Subcutaneous adipose tissue (tissue), 4 donors: Measurements from ENCODE around the gene APOBEC3A. TPM values are rescaled to one million over a fixed set of nuclear protein-coding genes. Genes with fewer than 3 reads are reported as not detected.

Experiments
- total RNA-seq, 4 donors: library from RNA; depleted of rRNA; stranded (reverse); fragments of >200 nt; gene quantifications; one replicate each; pipeline ENCODE4 v1.1.0, GENCODE V29; 2016
- TF ChIP-seq, protein P1 (sequence below): fragments of 450-650 bp; IDR thresholded peaks from one replicate; pipeline ENCODE4 v1.5.1; 2016; ENCODE audit warnings: low read depth, mild to moderate bottlenecking, control low read depth, antibody characterized with exemption, moderate library complexity

APOBEC3A gene
- total RNA-seq, 4 donors from 2014 or later, result 0.51 to 0.75 (median 0.65) TPM; not detected in 1

GRCh38 chr22:38937036-38937435 is 20.4 kb upstream of the APOBEC3A start:
- TF ChIP-seq, protein P1, sequence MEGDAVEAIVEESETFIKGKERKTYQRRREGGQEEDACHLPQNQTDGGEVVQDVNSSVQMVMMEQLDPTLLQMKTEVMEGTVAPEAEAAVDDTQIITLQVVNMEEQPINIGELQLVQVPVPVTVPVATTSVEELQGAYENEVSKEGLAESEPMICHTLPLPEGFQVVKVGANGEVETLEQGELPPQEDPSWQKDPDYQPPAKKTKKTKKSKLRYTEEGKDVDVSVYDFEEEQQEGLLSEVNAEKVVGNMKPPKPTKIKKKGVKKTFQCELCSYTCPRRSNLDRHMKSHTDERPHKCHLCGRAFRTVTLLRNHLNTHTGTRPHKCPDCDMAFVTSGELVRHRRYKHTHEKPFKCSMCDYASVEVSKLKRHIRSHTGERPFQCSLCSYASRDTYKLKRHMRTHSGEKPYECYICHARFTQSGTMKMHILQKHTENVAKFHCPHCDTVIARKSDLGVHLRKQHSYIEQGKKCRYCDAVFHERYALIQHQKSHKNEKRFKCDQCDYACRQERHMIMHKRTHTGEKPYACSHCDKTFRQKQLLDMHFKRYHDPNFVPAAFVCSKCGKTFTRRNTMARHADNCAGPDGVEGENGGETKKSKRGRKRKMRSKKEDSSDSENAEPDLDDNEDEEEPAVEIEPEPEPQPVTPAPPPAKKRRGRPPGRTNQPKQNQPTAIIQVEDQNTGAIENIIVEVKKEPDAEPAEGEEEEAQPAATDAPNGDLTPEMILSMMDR, result no peak

DNA sequence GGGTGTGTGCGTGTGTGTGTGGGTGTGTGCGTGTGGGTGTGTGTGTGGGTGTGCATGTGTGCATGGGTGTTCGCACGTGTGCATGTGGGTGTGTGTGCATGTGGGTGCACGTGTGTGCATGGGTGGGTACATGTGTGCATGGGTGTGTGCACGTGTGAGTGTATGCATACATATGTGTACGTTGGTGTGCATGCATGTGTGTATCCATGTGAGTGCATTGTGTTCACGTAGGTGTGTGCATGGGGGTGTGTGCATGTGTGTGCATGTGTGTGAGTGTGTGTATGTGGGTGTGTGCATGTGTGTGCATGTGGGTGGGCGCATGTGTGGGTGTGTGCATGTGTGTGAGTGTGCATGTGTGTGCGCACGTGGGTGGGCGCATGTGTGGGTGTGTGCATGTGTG is 19.9 kb upstream of the APOBEC3A start:
- TF ChIP-seq, protein P1, result no peak

GRCh38 chr22:38938221-38938620 is 19.2 kb upstream of the APOBEC3A start:
- TF ChIP-seq, protein P1, result no peak

DNA sequence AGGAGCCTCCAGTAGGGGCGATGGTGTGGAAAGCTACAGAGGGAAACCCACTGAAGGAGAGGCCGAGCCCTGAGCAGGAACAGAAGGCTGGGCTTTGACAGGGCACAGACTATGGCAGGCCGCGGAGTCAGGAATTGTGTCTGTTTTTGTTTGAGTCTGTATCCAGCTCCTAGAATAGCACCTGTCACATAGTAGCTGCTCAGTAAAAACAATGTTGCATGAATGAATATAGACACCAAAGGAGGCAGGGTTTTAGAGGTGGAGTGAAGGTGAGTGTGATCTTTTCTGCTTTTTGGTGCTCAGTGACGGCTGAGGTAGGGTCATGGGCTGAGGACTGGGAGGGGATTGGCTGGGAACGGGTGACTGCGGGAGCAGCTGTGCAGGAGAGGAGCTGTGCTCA is 18.5 kb upstream of the APOBEC3A start:
- TF ChIP-seq, protein P1, result no peak

GRCh38 chr22:38940811-38941384 is 16.5 kb upstream of the APOBEC3A start:
- TF ChIP-seq, protein P1, result no peak

- TF ChIP-seq, protein P1, result no peak
These were observed 15.9 kb upstream of the APOBEC3A start for GRCh38 chr22:38941488-38941987.

- TF ChIP-seq, protein P1, result no peak
These were observed 14.7 kb upstream of the APOBEC3A start for GRCh38 chr22:38942702-38943101.
